Right lobe of liver (tissue), 4 donors: ENCODE data around the gene PSMD5.

Source experiments
- CTCF ChIP-seq, 4 donors: fragments of 200-600 bp in 3 of 4; fragments of 450-650 bp in 1 of 4; IDR thresholded peaks; one replicate each; pipeline versions ENCODE4 v1.5.1 to v1.8.0; 2016 to 2022; ENCODE audit warnings: antibody characterized with exemption in 4 of 4, mild to moderate bottlenecking in 2 of 4
- POLR2A ChIP-seq: fragments of 450-650 bp; IDR thresholded peaks from one replicate; pipeline ENCODE4 v1.6.1; 2017; ENCODE audit warnings: antibody characterized with exemption, mild to moderate bottlenecking
- donor health status: DM: no; HTN: no; CAD: no.
- donor health status: DM: no; HTN: no; CAD: no.
- donor health status: DM: no; HTN: yes; CAD: no.

- TF ChIP-seq CTCF (IDR thresholded peaks at IDR 0.05) (peak in 1 of 4 donors; percentile 2), POLR2A (no peak)
Observed at GRCh38 chr9:120869360-120869687, 26.6 kb upstream of the PSMD5 start.
